SJSA1 (cell line): Measurements from ENCODE around the gene ATP6V0E1. TPM values are rescaled to one million over a fixed set of nuclear protein-coding genes. Genes with fewer than 3 reads are reported as not detected.

Source experiments
- DNase-seq, 2 experiments: peaks; one replicate each; pipeline ENCODE4 v3.0.0-alpha.2; 2015 to 2020; ENCODE audit warnings: low spot score in 2 of 2, low read depth in 1 of 2
- H3K27ac ChIP-seq: fragments of 250-450 bp; sonication (Bioruptor Pico); 2 replicates; pipeline ENCODE4 v1.5.1; 2020; ENCODE audit warnings: mild to moderate bottlenecking, moderate library complexity
- H3K27me3 ChIP-seq: fragments of 250-450 bp; sonication (Bioruptor Pico); replicated peaks from 2 replicates; pipeline ENCODE4 v1.5.1; 2020; ENCODE audit warnings: mild to moderate bottlenecking, moderate library complexity
- H3K36me3 ChIP-seq: fragments of 250-450 bp; sonication (Bioruptor Pico); 2 replicates; pipeline ENCODE4 v1.5.1; 2020; ENCODE audit warnings: mild to moderate bottlenecking
- H3K4me1 ChIP-seq: fragments of 250-450 bp; sonication (Bioruptor Pico); replicated peaks from 2 replicates; pipeline ENCODE4 v1.6.1; 2021; ENCODE audit warnings: mild to moderate bottlenecking
- H3K4me3 ChIP-seq: fragments of 250-450 bp; sonication (Bioruptor Pico); 2 replicates; pipeline ENCODE4 v1.5.1; 2020; ENCODE audit warnings: mild to moderate bottlenecking
- H3K9me3 ChIP-seq: fragments of 250-450 bp; sonication (Bioruptor Pico); replicated peaks from 2 replicates; pipeline ENCODE4 v1.5.1; 2020; ENCODE audit warnings: mild to moderate bottlenecking
- total RNA-seq: library from RNA; depleted of rRNA; stranded (reverse); fragments of >200 nt; shearing (Covaris generic); gene quantifications from 2 replicates; pipeline ENCODE4 v1.2.3, GENCODE V29; 2014; rRNA removed

Gene ATP6V0E1
- 286 and 291 TPM in 2 replicates for total RNA-seq

- Histone ChIP-seq H3K4me1 (peaks cover 22% of the 10 kb centered on the region), H3K36me3 (peaks cover 39% of the 10 kb centered on the region), H3K27ac (peak within 1 kb of the TSS; percentile 64), H3K9me3 (no peaks in the 10 kb centered on the region), H3K4me3 (peak within 1 kb of the TSS; percentile 73), H3K27me3 (no peaks in the 10 kb centered on the region)
- DNase-seq, result peak; percentile 96 to 99
Measured at GRCh38 chr5:172983542-172984243, at the start of gene ATP6V0E1. ATP6V0E1 (plus strand) TSS chr5:172983771; CDS start chr5:172983861, 90 bp downstream.

GRCh38 chr5:172935096-172935495 is 48.5 kb upstream of the ATP6V0E1 start:
- H3K27me3 ChIP-seq, result no peaks in the 10 kb centered on the region
- peaks cover 33% of the 10 kb centered on the region for H3K4me1 ChIP-seq
- no peak for DNase-seq
- H3K9me3 ChIP-seq, result no peaks in the 10 kb centered on the region
- H3K36me3 ChIP-seq, result peaks cover 64% of the 10 kb centered on the region
- no peak overlapping the region for H3K27ac ChIP-seq
- H3K4me3 ChIP-seq, result no peak overlapping the region

- peaks cover 27% of the 10 kb centered on the region for H3K4me1 ChIP-seq
- H3K27ac ChIP-seq, result no peak overlapping the region
- H3K4me3 ChIP-seq, result no peak overlapping the region
- H3K27me3 ChIP-seq, result no peaks in the 10 kb centered on the region
- DNase-seq, result no peak
- no peaks in the 10 kb centered on the region for H3K9me3 ChIP-seq
- peaks cover 72% of the 10 kb centered on the region for H3K36me3 ChIP-seq
Measured at GRCh38 chr5:172936401-172936800, 47.2 kb upstream of the ATP6V0E1 start.

GRCh38 chr5:172939071-172939470 is 44.5 kb upstream of the ATP6V0E1 start:
- DNase-seq, result peak; percentile 66 to 81
- Histone ChIP-seq H3K27ac (0 out of 2 replicates have a peak overlapping the region, but pooled peaks have one; percentile 14), H3K4me1 (peaks cover 37% of the 10 kb centered on the region), H3K27me3 (no peaks in the 10 kb centered on the region), H3K4me3 (no peak overlapping the region), H3K36me3 (peaks cover 65% of the 10 kb centered on the region), H3K9me3 (no peaks in the 10 kb centered on the region)

GRCh38 chr5:172939611-172940267 is 43.8 kb upstream of the ATP6V0E1 start:
- H3K4me3 ChIP-seq, result no peak overlapping the region
- DNase-seq, result no peak
- no peaks in the 10 kb centered on the region for H3K9me3 ChIP-seq
- peaks cover 64% of the 10 kb centered on the region for H3K36me3 ChIP-seq
- H3K4me1 ChIP-seq, result peaks cover 44% of the 10 kb centered on the region
- H3K27me3 ChIP-seq, result no peaks in the 10 kb centered on the region
- H3K27ac ChIP-seq, result 0 out of 2 replicates have a peak overlapping the region, but pooled peaks have one; percentile 14

- no peak for DNase-seq
- H3K36me3 ChIP-seq, result peaks cover 61% of the 10 kb centered on the region
- H3K9me3 ChIP-seq, result no peaks in the 10 kb centered on the region
- no peak overlapping the region for H3K4me3 ChIP-seq
- H3K27me3 ChIP-seq, result no peaks in the 10 kb centered on the region
- no peak overlapping the region; the same call in 1 of the 2 replicates for H3K27ac ChIP-seq
- peaks cover 51% of the 10 kb centered on the region for H3K4me1 ChIP-seq
Measured at GRCh38 chr5:172940268-172941066, 43.1 kb upstream of the ATP6V0E1 start.

- DNase-seq, result no peak
- H3K27ac ChIP-seq, result peak overlapping the region; percentile 14; the same call in 1 of the 2 replicates
Measured at GRCh38 chr5:172941067-172941516, 42.5 kb upstream of the ATP6V0E1 start.

GRCh38 chr5:172942556-172942955 is 41.0 kb upstream of the ATP6V0E1 start:
- peak overlapping the region; percentile 98 for H3K27ac ChIP-seq
- no peaks in the 10 kb centered on the region for H3K27me3 ChIP-seq
- peaks cover 72% of the 10 kb centered on the region for H3K4me1 ChIP-seq
- DNase-seq, result no peak
- no peak overlapping the region for H3K4me3 ChIP-seq
- peaks cover 58% of the 10 kb centered on the region for H3K36me3 ChIP-seq
- no peaks in the 10 kb centered on the region for H3K9me3 ChIP-seq

More at GRCh38 chr5:172941067-172941516, 42.5 kb upstream of the ATP6V0E1 start:
- H3K27me3 ChIP-seq, result no peaks in the 10 kb centered on the region
- H3K9me3 ChIP-seq, result no peaks in the 10 kb centered on the region
- H3K36me3 ChIP-seq, result peaks cover 61% of the 10 kb centered on the region
- peaks cover 57% of the 10 kb centered on the region for H3K4me1 ChIP-seq
- no peak overlapping the region for H3K4me3 ChIP-seq

GRCh38 chr5:172943283-172943841 is 40.2 kb upstream of the ATP6V0E1 start:
- Histone ChIP-seq H3K27me3 (no peaks in the 10 kb centered on the region), H3K27ac (peak overlapping the region; percentile 98), H3K4me1 (peaks cover 80% of the 10 kb centered on the region), H3K9me3 (no peaks in the 10 kb centered on the region), H3K36me3 (peaks cover 56% of the 10 kb centered on the region), H3K4me3 (no peak overlapping the region)
- DNase-seq, result peak; percentile 100

- H3K27ac ChIP-seq, result peak overlapping the region; percentile 98
- no peaks in the 10 kb centered on the region for H3K9me3 ChIP-seq
- H3K27me3 ChIP-seq, result no peaks in the 10 kb centered on the region
- H3K4me1 ChIP-seq, result peaks cover 85% of the 10 kb centered on the region
- peaks cover 61% of the 10 kb centered on the region for H3K36me3 ChIP-seq
- DNase-seq, result peak in 1 of 2 experiments; percentile 91
- no peak overlapping the region for H3K4me3 ChIP-seq
Measured at GRCh38 chr5:172943906-172944305, 39.7 kb upstream of the ATP6V0E1 start.

GRCh38 chr5:172944741-172945140 is 38.8 kb upstream of the ATP6V0E1 start:
- Histone ChIP-seq H3K36me3 (peaks cover 56% of the 10 kb centered on the region), H3K27ac (peak overlapping the region; percentile 98), H3K9me3 (no peaks in the 10 kb centered on the region), H3K27me3 (no peaks in the 10 kb centered on the region), H3K4me3 (no peak overlapping the region), H3K4me1 (peaks cover 88% of the 10 kb centered on the region)
- peak in 1 of 2 experiments; percentile 65 for DNase-seq

- Histone ChIP-seq H3K4me1 (peaks cover 88% of the 10 kb centered on the region), H3K27me3 (no peaks in the 10 kb centered on the region), H3K9me3 (no peaks in the 10 kb centered on the region), H3K36me3 (peaks cover 57% of the 10 kb centered on the region), H3K4me3 (no peak overlapping the region), H3K27ac (peak overlapping the region; percentile 98)
- peak in 1 of 2 experiments; percentile 67 for DNase-seq
Measured at GRCh38 chr5:172945151-172945550, 38.4 kb upstream of the ATP6V0E1 start.

- Histone ChIP-seq H3K36me3 (peaks cover 62% of the 10 kb centered on the region), H3K4me1 (peaks cover 90% of the 10 kb centered on the region), H3K4me3 (no peak overlapping the region), H3K27me3 (no peaks in the 10 kb centered on the region), H3K27ac (peak overlapping the region; percentile 98; the same call in 1 of the 2 replicates), H3K9me3 (no peaks in the 10 kb centered on the region)
- no peak for DNase-seq
Measured at GRCh38 chr5:172946146-172946545, 37.4 kb upstream of the ATP6V0E1 start.
